Fibroblast of gingiva (primary cell): ENCODE measurements around the gene NPTXR.

ENCODE experiments used
- DNase-seq: peaks from one replicate; pipeline ENCODE4 v3.0.0-alpha.2; 2011; ENCODE audit warnings: low read depth

Gene NPTXR

GRCh38 chr22:38796262-38796957 lies 47.4 kb downstream of the NPTXR start:
- DNase-seq: no peak

DNA sequence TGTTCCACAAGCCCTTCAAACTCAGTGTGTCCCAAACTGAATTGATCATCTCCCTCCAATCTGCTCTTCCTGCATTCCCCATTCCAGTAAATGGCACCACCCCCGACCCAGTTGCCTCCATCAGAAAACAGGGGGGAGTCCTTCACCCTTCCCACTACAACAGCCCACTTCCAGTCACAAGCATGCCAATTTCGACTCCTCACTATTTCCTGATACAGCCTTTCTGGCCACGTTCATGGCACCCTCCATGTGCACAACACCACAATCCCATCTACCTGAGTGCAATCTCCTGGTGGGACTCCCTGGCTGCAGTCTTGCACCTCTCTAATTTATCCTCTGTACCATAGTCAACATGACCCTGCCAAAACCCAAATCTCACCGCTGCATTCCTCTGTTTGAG lies 48.3 kb downstream of the NPTXR start:
- DNase-seq: no peak

GRCh38 chr22:38793721-38794466 lies 49.9 kb downstream of the NPTXR start, which contains the start of gene DNAL4:
Gene DNAL4, minus strand, starts transcription at chr22:38794143. Its CDS starts 11,412 bp downstream, at chr22:38782731.
- DNase-seq: peak; percentile 98

DNA sequence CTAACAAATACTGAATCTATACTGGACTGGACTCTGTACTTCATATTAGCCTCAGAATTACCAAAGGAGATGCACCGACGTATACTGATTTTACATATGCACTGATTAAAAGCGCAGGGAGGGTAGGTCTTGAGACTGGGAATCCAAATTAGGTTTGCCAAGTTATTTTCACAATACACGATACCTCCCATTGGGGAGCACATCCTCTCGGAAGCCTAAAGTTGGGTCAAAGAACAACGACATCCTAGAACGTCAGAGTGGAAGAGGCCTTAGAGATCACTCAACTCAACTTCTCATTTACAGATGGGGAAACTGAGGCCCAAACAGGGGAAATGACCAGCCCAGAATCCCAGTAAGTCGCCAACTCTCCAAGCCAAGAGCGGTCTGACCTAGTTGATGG lies 50.5 kb downstream of the NPTXR start:
- DNase-seq: no peak

DNA sequence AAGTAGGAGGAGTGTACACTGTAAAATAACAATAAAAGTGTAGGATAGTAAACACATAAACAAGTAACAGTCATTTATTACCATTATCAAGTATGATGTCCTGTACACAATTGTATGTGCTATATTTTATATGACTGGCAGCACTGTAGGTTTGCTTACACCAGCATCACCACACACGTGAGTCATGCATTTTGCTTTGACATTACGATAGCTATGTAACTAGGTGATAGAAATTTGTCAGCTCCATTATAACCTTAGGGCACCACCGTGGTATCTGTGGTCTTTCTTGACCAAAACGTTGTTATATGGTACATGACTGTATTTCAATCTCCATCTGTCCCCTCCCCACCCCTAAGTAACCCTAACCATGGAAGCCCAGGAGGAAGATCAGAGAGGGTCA lies 51.0 kb downstream of the NPTXR start:
- no peak for DNase-seq

DNA sequence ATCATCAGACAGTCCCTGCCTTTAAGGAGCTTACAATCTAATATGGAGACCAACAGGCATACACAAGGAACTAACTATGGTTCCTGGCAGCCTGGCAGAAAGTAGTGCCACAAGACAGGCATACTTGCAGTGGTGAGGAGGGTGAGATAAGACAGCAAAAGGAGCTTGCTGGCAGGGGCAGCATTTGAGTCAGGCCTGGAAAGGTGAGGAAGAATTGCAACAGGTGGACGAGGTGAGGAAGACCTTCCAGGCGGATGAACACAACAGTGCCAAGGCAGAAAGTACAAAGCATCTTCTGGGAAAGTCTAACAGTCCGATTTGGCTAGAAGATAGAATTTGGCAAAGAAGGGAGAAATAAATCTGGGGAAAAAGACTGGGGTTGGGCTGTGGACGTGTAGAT lies 54.2 kb downstream of the NPTXR start:
- no peak for DNase-seq

- no peak for DNase-seq
Observed at GRCh38 chr22:38788846-38789245, 55.0 kb downstream of the NPTXR start.

DNA sequence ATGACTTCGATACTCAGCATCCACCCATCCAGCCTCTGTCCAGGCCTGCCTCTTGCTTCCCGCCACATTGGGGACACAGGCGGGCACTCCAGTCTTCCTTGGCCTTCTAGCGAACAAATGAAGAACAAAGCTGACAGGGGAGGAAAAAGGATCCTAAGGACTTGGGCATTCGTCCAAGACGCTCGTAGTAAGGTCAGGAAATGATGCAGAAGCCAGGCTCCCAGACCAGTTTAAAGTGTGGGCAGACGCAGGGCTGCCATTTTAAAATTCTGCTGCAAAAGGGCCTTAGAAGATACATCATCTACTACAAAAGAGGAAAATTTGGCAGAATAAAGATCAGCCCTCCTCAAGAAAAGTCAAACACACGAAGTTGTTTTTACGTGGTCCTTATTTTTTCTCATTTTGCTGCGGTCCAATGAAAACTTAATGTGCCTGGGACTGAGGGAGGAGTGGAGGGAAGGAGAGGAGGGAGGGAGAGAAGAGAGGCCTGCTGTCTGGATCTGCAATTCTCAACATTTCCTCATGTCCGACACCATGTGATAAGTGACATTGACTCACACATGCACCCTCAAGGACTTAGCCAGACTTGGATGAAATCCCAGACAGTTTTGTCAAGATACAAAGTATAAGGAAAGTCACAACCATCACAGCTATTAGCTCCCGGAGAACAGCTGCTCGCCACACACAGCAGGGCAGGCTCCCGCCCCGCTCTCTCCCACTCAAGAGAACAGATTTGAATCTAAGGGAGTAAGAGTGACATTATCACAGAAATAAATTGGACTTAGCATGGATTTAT lies 55.6 kb downstream of the NPTXR start:
- DNase-seq: peak; percentile 89

DNA sequence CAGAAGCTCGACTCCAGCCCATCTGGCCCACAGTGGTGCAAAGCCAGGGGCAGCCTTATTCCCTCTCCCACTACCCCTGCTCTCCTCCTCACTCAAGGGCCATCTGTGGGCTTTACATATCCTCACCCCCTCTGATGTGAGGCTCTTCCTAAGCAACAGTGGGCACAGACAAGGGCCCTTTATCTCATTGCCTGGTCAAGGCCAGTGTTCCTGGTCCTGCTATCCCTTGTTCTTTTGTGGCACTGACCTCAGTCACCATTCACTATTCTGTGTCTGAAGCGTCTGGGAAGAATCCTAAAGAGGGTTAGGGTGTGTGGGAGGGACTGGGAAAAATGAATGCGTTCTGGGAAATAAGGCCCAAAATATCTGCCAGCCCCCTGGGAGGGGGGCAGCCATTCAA lies 57.2 kb downstream of the NPTXR start:
- no peak for DNase-seq

DNA sequence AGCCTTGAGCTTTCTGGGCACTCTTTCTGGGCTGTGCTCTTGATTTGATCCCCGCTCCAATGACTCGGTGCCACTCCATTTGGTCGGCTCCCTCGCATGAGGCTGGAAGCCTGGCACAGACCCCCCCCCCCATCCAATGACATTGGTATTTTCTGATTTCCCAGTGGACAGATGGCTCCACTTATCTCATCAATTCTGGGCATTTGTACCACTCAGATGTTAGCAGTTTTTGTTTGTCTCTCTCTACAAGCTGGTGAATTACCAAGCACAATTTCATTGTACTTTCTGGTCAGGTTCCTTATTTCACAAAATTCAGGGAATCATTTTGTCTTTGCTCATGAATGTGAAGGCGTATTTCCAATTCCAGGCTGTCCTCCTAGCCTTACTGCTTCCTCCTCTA lies 59.0 kb downstream of the NPTXR start:
- no peak for DNase-seq

GRCh38 chr22:38784035-38784434 lies 59.8 kb downstream of the NPTXR start:
- DNase-seq: no peak

- DNase-seq: no peak
Observed at GRCh38 chr22:38783095-38783615, 60.7 kb downstream of the NPTXR start.

GRCh38 chr22:38782402-38783094 lies 61.3 kb downstream of the NPTXR start:
- no peak for DNase-seq

GRCh38 chr22:38781033-38781432 lies 62.8 kb downstream of the NPTXR start:
- DNase-seq: no peak

GRCh38 chr22:38777087-38777671 lies 66.6 kb downstream of the NPTXR start:
- no peak for DNase-seq

DNA sequence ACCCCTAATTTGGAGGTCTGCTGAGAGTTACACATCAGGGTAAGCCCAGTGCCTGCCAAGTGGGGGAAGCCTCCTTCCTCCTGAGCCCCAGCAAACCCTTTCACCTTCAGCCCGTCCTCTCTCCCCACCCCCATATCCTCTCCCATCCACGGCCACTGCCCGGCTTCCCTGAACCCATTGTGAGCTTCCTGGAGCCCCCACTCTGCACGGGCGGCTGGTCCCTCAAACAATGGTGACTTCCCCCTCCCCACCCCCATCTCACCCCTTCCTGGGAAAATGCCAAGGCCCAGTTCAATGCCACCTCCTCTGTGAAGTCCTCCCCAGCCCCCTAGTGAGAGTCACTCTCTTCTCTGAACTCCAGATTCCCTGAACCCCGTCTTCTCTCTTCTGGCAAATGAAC lies 67.7 kb downstream of the NPTXR start:
- no peak for DNase-seq

DNA sequence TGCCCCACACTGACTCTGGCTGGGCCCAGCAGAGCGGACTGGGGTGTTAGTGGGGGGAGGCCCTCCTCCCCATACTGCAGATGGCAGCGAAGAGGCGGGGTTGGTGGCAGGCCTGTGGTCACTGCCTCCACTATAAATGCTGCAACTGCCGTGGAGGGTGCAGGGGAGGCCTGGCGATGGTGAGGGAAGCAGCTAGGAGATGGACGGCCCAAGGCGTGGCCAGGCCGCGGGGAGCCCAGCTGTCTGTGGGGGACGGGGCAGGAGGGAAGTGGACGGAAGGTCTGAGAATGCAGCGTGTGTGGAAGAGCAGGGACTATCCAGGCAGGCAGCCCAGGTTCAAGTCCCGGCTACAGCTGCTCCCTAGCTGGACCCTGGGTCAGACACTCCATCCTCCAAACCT lies 68.2 kb downstream of the NPTXR start:
- DNase-seq: no peak

- no peak for DNase-seq
Observed at GRCh38 chr22:38774496-38775166, 69.2 kb downstream of the NPTXR start.

DNA sequence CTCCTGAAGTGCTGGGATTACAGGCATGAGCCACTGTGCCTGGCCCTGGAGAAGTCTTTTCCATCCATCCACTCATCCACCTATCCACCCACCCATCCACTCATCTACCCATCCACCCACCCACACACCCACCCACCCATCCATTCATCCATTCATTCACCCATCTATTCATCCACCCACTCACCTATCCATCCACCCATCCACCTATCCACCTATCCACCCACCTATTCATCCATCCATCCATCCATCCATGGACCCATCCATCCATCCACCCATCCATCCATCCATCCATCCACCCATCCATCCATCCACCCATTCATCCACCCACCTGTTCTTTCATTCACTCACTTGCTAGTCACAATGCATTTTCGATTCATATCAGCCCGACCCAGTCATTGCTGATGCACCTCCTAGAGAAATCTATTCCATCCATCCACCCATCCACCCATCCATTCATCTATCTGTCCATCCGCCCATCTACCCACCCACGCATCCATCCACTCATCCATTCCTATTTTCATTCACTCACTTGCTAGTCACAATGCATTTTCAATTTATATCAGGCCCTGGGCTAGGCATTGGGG lies 70.4 kb downstream of the NPTXR start:
- DNase-seq: no peak

- DNase-seq: no peak
Observed at GRCh38 chr22:38772623-38772873, 71.3 kb downstream of the NPTXR start.
